Activated effector memory CD4-positive, alpha-beta T cell treated with Interleukin-2 at 50 U/mL for 16 hours (primary cell): ENCODE measurements around the gene INPP5E.
A peak's percentile ranks its signal among the peaks of the same experiment; 100 is the strongest.
"Not testable (repeated sequence)": the region's sequence is repeated elsewhere in the genome, so short reads cannot be mapped to it uniquely, and the experiment has no call there.

Source experiments
- DNase-seq: peaks from one replicate; pipeline ENCODE4 v3.0.0-alpha.2; 2020

The INPP5E gene

DNA sequence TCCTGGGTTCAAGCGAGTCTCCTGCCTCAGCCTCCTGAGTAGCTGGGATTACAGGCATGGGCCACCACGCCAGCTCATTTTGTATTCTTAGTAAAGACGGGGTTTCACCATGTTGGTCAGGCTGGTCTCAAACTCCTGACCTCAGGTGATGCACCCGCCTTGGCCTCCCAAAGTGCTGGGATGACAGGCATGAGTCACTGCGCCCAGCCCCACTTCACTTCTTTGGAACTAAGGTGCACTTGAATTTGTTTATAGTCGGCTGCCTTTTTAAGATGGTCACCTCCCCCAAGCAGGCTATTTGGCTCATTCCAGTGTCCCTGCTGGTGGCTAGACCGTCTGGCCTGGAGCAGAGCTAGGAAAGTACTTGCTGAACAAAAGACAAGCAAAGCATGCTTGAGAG lies 14.3 kb downstream of the INPP5E start:
- DNase-seq, result not testable (repeated sequence)

GRCh38 chr9:136424750-136425362 lies 14.8 kb downstream of the INPP5E start:
- DNase-seq, result no peak

DNA sequence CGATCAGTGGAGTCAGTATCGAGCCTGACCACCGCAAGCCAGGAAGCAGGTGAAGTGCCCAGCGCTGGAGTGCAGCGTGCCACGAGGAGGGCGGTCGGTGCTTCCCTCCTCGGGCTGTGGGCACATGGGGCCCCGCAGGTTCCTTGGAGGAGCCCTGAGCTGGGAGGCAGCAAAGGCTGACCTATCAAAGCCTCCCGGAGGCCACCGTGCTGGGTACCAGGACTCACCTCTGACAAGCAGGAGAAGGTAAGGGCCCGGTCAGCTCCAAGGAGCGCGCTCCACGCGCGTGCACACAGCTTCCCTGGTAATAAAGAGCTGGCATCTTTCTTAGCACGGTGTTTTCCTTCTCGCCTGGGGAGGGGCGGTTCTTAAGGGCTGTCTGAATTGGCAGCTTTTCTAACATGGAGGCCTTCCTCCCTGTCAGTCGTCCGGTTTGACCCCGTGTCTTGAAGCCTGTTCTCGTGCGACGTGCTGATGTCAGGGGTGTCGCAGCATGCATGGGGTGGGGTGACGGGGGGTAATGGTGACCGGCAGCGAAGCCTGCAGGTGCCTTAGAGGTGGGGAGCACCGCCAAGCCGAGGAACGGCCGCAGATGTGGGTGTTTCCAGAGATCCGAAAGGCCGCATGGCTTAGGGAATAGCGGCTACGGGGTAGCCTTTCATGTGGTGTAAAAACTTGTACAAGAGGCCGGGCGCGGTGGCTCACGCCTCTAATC lies 16.1 kb downstream of the INPP5E start:
- DNase-seq, result no peak

- DNase-seq, result no peak
Observed at GRCh38 chr9:136422876-136423275, 16.8 kb downstream of the INPP5E start.

DNA sequence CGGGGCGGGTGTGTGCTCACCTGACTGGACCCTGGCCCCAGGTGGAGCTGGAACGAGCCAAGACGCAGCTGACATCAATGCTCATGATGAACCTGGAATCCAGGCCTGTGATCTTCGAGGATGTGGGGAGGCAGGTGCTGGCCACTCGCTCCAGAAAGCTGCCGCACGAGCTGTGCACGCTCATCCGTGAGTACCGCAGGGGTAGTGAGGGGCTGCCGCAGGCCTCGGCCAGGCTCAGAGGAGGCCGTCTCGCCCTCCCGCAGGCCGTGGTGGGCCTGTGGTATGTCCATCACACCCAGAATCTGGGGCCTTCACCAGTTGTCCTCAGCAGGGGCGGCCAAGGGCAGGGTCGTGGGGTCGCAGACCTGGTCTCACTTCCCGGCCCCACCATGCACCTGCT lies 17.9 kb downstream of the INPP5E start:
- no peak for DNase-seq

- DNase-seq, result no peak
Observed at GRCh38 chr9:136419092-136419420, 20.6 kb downstream of the INPP5E start.

DNA sequence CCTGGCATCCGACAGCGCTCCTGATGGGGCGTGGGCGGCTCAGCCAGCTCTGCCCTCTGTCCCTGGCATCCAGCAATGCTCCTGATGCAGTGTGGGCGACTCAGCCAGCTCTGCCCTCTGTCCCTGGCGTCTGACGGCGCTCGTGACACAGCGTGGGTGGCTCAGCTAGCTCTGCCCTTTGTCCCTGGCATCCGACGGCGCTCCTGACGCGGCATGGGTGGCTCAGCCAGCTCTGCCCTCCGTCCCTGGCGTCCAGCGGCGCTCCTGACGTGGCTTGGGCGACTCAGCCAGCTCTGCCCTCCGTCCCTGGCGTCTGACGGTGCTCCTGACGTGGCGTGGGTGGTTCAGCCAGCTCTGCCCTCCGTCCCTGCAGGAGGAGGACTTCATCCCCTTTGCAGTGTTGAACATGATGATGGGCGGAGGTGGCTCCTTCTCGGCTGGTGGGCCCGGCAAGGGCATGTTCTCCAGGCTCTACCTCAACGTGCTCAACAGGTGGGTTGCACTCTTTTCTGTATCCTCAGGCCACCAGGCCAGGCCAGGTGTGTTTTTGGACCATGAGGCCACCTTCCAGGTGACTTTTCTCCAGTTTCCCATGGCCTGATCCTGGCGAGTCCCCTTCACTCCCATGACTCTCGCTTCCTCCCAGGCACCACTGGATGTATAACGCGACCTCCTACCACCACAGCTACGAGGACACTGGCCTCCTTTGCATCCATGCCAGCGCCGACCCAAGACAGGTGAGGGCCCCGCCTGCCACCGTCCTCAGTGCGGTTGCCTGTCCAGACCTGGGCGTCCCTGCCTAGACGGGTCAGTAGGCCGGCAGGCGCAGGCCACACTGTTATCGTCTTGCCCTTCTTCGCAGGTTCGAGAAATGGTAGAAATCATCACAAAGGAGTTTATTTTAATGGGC lies 21.2 kb downstream of the INPP5E start:
- no peak for DNase-seq

DNA sequence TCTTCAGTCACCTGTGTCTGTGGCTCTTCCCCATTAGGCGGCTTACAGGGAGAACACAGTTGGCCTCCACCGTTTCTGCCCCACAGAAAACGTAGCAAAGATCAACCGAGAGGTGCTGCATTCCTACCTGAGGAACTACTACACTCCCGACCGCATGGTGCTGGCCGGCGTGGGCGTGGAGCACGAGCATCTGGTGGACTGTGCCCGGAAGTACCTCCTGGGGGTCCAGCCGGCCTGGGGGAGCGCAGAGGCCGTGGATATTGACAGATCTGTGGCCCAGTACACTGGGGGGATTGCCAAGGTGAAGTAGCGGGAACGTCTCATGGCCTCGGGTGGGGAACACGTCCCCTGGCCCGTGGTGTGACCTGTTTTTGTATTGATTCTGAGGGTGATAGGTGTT lies 22.7 kb downstream of the INPP5E start:
- DNase-seq, result no peak

DNA sequence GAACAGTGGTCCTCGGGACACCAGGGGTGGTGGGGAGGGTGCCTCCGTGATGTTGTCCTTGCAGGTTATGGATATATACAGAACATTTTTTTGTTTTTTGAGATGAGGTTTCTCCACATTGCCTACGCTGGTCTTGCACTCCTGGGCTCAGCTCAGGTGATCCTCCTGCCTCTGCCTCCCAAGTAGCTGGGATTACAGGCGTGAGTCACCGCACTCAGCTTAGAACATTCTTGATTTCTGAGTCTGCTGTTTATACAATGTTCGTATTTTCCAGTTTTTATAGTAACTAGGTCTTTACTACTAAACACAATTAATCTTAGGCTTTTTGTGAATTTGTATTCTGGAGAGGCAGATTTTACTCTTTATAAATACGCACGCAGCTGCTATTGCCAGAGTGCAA lies 23.2 kb downstream of the INPP5E start:
- no peak for DNase-seq

- no peak for DNase-seq
Observed at GRCh38 chr9:136412962-136413361, 26.7 kb downstream of the INPP5E start.

- DNase-seq, result no peak
Observed at GRCh38 chr9:136411378-136411777, 28.3 kb downstream of the INPP5E start.

- peak; percentile 91 for DNase-seq
Observed at GRCh38 chr9:136410500-136411287, 29.0 kb downstream of the INPP5E start, which contains the start of the genes ENTR1 and PMPCA. ENTR1 (minus strand) TSS chr9:136410614; CDS start chr9:136410397, 217 bp downstream. PMPCA (plus strand) TSS chr9:136410658; CDS start chr9:136410669, 11 bp downstream.

GRCh38 chr9:136409557-136410455 lies 29.8 kb downstream of the INPP5E start:
- DNase-seq, result peak; percentile 22

- no peak for DNase-seq
Observed at GRCh38 chr9:136407911-136408310, 31.7 kb downstream of the INPP5E start.

GRCh38 chr9:136407061-136407460 lies 32.6 kb downstream of the INPP5E start:
- DNase-seq, result not testable (repeated sequence)

DNA sequence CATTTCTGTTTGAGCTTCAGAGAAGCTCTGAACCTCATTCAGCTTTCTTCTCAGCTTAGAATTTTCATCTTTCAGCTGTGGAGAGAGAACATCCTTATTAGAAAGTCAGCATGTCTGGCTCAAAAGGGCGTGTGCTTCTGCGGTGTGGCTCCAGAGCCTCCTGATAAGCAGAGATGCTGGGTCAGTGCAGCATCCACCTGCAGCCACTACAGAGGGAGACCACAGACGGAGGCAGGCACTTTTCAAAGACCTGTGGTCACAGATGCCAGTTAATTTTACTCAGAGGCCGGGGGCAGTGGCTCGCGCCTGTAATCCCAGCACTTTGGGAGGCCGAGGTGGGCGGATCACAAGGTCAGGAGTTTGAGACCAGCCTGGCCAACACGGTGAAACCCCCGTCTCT lies 33.7 kb downstream of the INPP5E start:
- DNase-seq, result not testable (repeated sequence)

DNA sequence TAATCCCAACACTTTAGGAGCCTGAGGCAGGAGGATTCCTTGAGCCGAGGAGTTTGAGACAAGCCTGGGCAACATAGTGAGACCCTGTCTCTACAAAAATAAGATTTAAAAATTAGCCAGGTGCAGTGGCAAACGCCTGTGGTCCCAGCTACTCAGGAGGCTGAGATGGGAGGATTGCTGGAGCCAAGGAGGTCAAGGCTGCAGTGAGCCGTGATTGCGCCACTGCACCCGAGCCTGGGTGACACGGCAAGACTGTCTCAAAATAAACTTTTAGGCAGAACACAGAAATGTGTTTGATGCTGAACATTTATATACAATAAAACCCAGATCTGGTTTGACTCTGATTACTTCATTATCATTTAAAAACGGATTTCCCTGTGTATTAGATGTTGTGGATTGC lies 34.2 kb downstream of the INPP5E start:
- DNase-seq, result no peak

GRCh38 chr9:136404801-136405136 lies 34.9 kb downstream of the INPP5E start:
- no peak for DNase-seq

DNA sequence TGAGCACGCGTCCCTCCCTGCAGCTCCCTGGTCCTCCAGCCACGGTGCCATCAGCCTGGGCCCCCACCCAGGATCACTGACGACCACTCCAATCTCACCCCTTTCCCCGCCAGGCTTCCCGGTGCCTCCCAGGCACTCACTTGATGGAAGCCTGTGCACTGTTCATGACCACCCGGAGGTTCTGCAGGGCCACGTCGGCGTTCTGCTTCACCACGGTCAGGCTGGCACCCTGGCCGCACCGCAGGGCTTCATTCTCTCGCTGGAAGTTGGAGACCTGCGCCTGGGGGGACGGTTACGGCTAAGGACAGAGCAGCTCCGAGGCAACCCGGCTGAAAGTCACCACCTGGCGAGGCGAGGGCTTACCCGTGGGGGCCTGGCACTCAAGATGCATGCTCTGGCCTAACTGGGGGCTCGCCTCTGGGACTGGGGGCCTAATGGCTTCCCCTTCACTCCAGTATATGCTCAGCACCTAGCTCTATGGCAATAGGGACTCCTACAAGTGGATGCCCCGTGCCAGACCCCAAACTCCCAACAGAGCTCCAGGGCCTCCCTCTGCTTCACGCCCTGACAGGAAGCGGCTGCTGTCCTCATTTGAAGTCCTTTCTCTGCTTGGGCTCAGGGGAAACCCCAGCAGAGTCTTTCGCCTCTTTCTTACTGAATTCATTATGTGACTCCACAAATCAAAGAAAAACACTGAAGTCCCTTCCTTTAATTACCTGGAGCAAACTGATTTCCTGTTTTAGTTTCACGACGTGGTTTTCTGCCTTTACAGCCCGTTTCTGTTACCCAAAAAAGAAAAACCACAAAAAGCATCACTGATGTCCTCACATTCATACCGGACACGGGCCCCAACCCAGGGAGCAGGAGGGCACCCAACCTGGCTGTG lies 35.5 kb downstream of the INPP5E start:
- peak; percentile 26 for DNase-seq

GRCh38 chr9:136403538-136403914 lies 36.1 kb downstream of the INPP5E start:
- DNase-seq, result peak; percentile 72

DNA sequence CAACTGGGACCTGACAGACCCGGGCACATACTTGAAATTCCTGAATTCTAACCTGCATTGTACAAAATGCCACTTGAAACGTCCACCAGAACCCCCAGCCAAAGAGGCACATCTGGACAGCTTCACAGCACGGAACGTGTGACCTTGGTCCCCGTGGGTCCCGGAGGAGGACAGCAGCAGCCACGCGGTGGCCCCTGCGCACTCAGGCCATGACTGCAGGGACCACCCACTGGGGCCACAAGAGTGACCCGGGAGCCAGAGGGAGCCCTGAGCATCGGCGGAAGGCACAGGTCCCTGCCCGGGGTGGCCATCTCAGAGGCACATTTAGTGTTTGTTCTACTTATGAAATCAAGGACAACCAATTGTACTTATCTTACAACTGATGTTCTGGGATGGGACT lies 37.6 kb downstream of the INPP5E start:
- DNase-seq, result no peak
